Posterior vena cava (tissue), 2 donors: ENCODE data around the gene SHQ1. TPM values are rescaled to one million over a fixed set of nuclear protein-coding genes. Genes with fewer than 3 reads are reported as not detected.
"Not testable (repeated sequence)": the region's sequence is repeated elsewhere in the genome, so short reads cannot be mapped to it uniquely, and the experiment has no call there.

Experiments
- DNase-seq: peaks from one replicate; pipeline ENCODE4 v3.0.0-alpha.2; 2020; ENCODE audit warnings: low spot score
- intact Hi-C, 2 donors: fragments of 100-400 bp; cut with DNase I; formaldehyde crosslinking; loops; one replicate each; pipeline versions ENCODE4 v1.14.1 to v1.14.2; 2022 to 2023
- total RNA-seq, 2 donors: library from RNA; stranded (reverse); fragmentation: NEBNext Ultra II Directional; extraction: Animal tissue kit (Norgen Biotek cat#: 25700); gene quantifications; one replicate each; pipeline ENCODE4 v1.2.1, GENCODE V29; 2021
- donor health status: DM: yes; HTN: yes; CAD: no.
- donor health status: DM: yes; HTN: yes; CAD: no.

Gene SHQ1
- total RNA-seq, 2 donors from 2014 or later: 15.0 to 15.2 TPM

DNA sequence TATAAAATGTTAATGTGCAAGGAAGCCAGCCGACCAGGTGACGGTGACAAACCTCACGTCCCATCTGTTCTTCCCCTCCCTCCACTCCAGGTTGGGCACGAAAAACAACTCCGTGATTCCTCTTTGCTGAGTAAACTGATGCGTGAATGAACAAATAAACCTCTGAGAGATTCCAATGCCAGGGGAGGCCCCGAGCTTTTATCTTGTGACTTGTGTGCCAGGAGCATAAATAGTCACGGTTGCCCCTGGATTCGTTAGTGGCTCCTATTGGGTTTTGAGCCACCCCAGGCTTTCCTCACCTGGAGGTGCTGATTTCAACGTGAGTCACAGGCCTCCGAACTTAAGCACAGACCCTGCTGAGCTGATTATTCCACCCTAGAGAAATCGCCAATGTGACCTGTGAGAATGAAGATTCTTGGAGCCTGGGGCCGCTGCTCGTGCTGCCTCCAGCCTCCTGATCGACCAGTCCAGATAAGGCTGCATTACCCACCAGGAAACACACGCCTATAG lies 119.2 kb downstream of the SHQ1 start:
- DNase-seq: no peak
- intact Hi-C loops: no loop called here

DNA sequence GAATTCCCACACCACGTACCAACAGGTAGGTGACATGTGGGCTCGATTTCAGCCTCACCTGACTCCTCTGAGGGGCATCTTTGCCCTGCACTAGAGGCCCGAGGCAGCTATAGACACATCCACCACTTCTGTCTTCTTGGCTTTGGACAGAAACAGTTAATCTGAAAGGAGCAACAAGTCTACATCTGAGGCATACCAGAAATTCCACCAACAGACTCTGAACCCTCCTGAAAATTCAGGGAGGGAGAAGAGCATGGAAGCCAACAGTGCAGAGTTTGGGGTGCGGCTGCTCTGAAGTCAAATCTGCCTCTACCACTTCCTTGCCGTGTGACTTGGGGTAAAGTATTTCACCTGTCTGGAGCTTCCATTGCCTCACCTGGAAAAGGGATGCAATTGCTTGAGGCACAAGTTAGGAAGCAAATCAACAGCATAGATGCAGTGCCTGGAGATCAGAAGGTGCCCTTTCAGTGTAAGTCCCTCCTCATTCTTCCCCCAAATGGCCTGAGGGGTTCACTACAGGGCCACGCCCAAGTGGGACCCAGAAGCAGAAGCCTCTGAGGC lies 119.8 kb downstream of the SHQ1 start:
- intact Hi-C loops: no loop called here
- DNase-seq: no peak

DNA sequence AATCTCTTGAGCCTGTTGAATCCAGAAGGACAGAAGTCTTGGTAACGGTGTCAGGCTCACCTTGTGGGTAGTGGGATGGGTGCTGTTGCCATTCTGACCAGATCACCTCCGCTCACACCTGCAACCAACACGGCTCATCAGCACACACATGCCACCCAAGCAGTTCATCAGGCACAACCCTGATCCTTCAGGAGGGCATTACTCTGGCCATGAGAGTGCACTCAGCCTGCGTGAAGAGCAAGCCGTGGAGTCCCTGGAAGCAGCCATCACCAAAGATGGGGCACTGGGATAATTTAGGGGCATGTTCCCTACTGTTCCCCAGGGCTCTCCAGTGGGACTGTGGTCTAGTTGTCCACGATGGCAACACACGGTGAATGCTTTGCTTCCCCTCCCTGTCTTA lies 120.5 kb downstream of the SHQ1 start:
- intact Hi-C loops: no loop called here

DNA sequence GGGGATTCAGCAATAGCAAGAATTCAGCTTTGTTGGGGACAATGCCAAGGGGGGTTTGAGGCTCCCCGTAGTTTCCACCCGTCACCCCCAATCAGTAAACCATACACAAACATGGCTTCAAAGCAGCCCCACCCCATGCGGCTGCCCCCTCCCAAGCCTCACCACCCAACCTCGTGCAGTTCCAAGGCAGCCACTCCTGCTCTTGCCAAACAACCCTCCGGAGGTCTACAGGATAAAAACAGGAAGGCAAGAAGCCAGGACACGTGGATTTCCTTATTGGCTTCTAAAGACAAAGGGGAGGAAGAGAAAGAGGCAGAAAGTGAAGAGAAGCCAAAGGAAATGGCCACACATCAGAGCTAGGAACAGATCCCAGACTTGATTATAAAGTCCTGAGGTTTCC lies 121.1 kb downstream of the SHQ1 start:
- no peak for DNase-seq
- intact Hi-C loops: no loop called here

More for the DNA sequence above, 120.5 kb downstream of the SHQ1 start:
- no peak for DNase-seq

DNA sequence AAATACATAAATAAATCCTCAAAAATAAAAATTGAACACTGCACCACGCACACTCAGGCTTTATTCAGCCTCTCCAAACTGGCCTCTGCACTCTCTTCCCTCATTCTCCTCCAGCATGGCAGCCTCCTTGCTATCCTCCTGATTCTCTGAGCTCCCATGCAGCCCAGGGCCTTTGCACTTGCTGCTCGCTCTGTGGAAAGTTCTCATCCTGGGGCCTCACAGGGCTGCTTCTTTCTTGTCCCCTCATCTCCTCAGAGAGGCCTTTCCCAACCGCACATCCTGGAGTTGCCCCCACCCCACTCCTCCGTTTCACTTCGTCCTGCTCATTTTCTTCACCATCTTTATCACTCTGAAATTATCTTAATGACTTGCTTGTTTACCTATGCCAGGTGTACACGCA lies 123.0 kb downstream of the SHQ1 start:
- intact Hi-C loops: no loop called here
- no peak for DNase-seq

DNA sequence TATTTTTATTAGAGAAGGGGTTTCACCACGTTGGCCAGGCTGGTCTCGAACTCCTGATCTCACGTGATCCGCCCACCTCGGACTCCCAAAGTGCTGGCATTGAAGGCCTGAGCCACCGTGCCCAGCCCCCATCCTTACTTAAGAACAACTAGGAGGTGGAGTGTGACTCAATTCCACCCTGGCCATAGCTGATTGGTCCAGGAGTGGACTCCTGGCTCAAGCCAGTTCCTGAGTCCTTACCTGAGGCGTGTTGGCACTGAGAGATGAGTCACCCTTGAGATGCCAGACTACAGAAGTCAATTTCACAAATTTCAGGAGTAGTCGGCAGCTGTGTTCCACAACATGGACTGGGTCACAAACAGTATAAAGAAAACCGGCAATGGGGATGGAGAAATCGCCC lies 124.2 kb downstream of the SHQ1 start:
- no peak for DNase-seq
- intact Hi-C loops: no loop called here

DNA sequence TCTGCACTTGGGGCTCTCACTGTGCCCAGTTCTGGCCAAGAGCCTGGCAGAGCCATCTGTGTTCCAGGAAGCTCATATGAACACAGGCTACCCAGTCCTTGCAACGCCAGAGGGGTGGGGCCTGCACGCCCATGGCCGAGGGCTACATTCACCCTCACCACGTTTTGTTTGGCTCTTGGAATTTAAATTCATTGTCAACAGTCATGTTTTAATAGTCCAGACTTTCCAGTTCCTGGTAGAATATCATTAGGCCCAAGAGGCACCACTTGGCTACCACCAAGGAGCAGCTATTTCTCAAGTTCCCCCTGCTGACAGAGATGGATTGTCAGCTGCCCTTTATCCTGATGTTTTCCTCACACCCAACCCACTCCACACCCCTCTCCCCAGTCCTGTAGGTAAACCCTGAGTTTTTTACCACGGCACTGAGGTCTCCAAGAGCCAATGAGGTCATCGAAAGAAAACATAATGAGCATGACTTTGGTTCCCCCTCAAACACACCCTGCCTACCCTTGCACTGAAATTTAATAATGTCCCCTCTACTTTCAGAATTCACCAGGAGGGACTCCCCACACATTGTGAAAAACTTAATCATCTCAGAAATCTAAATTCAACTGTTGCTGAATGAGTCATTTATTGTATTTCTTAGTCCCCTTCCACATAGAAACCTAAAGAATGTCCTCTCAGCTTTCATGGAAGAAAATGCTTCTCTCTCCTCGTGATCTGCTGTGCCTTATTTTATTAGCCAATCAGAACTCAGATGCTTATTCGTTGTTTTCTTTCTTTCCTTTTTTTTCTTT lies 125.1 kb downstream of the SHQ1 start:
- intact Hi-C loops: no loop called here
- no peak for DNase-seq

DNA sequence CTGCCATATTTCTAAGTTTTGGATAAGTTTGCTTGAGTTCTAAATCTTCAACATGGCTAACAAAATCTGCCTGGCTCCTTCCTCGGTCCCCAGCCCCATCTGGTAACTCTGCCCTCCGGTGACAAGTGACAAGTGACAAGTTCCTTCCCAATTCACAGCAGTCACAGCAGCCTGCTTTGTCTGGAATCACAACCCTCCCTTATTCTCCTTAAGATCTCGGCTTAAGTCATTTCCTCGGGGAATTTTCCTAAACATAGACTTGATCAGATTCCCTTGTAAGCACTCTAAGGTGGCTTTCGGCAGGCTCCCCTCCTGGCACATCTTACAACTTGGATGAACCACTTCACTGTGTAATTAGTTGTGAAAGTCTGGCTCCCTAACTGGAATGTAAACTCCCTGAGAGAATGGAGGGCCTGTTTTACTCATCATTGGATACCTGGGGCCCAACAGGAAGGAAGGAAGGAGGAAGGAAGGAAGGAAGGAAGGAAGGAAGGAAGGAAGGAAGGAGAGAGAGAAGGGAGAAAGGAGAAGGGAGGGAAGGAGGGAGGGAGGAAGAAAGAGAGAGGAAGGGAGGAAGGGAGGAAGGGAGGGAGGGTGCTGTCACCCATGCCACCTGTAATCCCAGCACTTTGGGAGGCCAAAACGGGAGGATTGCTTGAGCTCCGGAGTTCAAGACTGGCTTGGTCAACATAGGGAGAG lies 126.4 kb downstream of the SHQ1 start:
- intact Hi-C loops: no loop called here
- no peak for DNase-seq

DNA sequence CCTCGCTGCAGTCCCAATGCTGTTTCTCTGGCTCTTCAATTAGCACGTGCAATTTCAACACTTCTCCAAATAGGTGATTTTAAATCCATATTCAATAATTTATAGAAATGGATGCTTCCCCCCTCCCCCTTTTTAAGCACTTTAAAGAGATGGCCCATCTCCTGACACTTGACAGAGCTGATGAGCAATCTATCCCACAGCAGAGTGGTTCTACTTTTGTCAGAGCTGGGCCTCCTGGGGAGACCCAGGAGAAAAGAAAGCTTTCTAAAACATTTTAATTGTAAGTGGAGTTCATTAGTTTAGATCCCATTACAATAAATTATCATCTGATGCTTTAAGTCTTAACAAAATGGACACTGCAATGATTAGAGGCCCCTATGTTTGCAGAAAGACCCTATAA lies 127.7 kb downstream of the SHQ1 start:
- DNase-seq: no peak
- intact Hi-C loops: no loop called here

DNA sequence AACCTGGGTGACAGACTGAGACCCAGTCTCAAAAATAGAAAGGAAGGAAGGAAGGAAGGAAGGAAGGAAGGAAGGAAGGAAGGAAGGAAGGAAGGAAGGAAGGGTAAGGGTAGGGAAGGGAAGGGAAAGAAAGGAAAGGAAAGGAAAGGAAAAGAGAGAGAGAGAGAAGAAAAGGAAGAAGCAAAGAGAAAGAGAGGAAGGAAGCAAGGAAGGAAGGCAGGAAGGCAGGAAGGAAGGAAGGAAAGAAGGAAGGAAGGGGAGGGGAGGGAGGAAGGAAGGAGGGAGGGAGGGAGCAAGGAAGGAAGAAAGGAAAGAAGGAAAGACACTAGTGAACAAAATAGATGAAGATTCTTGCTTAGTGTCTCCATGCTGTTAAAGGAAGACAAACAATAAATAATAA lies 129.1 kb downstream of the SHQ1 start:
- intact Hi-C loops: no loop called here
- DNase-seq: no peak

DNA sequence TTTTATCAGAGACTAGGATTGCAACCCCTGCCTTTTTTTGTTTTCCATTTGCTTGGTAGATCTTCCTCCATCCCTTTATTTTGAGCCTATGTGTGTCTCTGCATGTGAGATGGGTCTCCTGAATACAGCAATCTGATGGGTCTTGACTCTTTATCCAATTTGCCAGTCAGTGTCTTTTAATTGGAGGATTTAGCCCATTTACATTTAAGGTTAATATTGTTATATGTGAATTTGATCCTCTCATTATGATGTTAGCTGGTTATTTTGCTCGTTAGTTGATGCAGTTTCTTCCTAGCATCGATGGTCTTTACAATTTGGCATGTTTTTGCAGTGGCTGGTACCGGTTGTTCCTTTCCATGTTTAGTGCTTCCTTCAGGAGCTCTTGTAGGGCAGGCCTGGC lies 134.1 kb downstream of the SHQ1 start:
- intact Hi-C loops, DNase-seq: not testable (repeated sequence)

DNA sequence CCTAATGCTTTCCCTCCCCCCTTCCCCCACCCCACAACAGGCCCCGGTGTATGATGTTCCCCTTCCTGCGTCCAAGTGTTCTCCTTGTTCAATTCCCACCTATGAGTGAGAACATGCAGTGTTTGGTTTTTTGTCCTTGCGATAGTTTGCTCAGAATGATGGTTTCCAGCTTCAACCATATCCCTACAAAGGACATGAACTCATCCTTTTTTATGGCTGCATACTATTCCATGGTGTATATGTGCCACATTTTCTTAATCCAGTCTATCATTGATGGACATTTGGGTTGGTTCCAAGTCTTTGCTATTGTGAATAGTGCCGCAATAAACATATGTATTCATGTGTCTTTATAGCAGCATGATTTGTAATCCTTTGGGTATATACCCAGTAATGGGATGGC lies 137.8 kb downstream of the SHQ1 start:
- intact Hi-C loops, DNase-seq: not testable (repeated sequence)

DNA sequence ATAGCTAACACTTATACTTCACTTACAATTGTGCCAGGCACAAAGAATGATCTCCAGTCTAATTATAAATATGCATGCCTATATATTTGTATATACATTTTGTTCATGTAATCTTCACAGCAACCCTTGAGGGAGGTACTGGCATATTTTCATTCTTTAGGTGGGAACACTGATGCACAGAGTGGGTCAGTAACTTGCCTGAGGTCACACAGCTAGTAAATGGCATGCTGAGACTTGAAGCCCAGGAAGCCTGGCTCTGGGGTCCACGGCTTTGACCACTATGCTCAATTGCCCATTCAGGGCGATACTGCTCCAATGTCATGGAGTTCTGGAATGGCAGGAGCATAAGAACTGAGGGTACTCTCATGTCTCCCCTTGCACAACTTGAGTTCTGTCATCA lies 139.8 kb downstream of the SHQ1 start:
- DNase-seq: no peak
- intact Hi-C loops: no loop called here

DNA sequence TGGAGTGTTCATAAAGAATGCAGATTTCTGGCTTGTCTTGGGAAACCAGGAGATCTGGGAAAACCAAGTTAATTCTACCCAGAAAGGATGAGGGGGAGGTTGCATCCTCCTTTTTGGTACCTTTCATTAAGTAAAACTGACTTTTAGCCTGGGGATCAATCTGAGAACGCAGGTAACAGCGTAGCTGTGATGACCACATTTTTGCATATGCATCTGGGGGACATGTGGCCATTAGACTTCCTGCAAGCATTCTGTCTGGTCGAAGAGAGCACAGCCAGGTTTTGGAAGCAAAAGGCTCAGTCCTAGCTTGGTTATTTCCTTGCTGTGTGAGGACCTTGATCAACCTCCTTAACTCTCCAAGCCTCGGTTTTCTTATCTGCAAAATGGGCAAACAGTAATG lies 145.2 kb downstream of the SHQ1 start:
- DNase-seq: no peak
- intact Hi-C loops: no loop called here

DNA sequence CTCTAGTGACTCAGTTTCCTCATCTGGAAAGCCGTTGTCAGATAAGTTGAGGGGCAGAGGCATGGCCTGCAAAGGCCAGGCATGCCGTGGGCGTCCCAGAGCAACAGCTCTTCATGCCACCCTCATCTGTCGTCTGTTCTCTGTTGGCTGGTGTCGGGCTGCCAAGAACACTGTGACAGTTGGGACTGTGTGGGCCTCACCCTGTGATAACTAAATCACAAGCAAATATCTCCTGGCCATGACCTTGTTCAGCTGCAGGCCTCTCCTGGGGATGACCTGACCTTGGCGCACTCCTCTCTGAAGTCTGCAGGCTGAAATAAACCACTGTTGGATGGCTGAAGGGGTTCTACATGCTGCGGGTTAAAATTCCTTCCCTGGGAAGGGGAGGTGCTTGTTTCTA lies 145.9 kb downstream of the SHQ1 start:
- DNase-seq: no peak
- intact Hi-C loops: no loop called here

DNA sequence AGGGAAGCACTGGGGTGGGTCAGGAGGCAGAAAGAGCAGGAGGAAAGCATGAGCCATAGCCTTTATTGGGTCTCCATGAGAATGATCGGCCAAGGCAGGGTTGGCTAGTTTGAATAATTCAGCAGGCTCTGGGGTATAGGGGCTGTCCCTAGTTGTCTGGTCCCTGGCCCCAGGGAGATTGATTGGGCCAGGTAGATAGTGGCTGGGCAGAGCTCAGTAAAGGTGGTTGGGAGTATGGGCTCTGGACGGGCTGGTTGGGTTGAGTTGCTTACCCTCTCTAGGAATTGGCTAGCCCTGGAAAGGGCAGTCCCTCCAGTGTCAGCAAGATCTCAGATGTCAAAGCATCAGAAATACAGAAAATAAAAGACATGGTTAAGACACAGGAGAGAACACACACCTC lies 148.1 kb downstream of the SHQ1 start:
- DNase-seq: no peak
- intact Hi-C loops: no loop called here

DNA sequence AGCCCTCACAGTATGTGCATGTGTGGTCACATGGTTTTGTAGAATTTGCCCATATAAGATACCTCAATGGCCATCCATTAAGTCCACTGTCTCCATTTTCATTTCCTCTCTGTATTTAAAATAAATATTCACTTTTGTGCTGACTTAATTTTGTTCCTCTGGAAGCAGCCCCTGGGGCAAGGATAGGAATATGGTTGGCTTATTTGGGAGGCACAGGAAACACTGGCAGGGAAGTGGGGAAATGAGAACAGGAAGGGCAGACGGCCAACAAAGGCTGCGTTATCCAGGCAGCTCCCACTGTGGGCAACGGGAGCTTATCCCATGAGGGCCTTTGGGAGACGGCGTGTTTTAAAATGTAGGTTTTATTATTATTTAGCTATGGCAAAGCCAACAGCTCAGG lies 148.6 kb downstream of the SHQ1 start:
- no peak for DNase-seq
- intact Hi-C loops: no loop called here
